GM18909 (cell line): ENCODE data around the gene TMEM201.

Experiments
- ATAC-seq: cut with Tn5 transposase; IDR thresholded peaks from one replicate; pipeline ENCODE4 v1.9.1; 2021; ENCODE audit warnings: mild to moderate bottlenecking; ENCODE audit not compliant: unreplicated experiment, poor library complexity

The TMEM201 gene

GRCh38 chr1:9651565-9652378, 63.1 kb downstream of the TMEM201 start, which contains the start of gene PIK3CD:
TSS of gene PIK3CD (plus strand) at chr1:9651731. CDS start at chr1:9710456, 58,725 bp downstream.
- ATAC-seq, result no peak

GRCh38 chr1:9652379-9653209, 63.9 kb downstream of the TMEM201 start:
- ATAC-seq, result no peak

- ATAC-seq, result no peak
Observed at GRCh38 chr1:9653210-9653490, 64.4 kb downstream of the TMEM201 start.

GRCh38 chr1:9653491-9654050, 64.9 kb downstream of the TMEM201 start:
- no peak for ATAC-seq

GRCh38 chr1:9654051-9654833, 65.5 kb downstream of the TMEM201 start:
- no peak for ATAC-seq

- ATAC-seq, result no peak
Observed at GRCh38 chr1:9654834-9655723, 66.4 kb downstream of the TMEM201 start.

GRCh38 chr1:9655836-9656235, 67.1 kb downstream of the TMEM201 start:
- ATAC-seq, result no peak

GRCh38 chr1:9657521-9658032, 68.9 kb downstream of the TMEM201 start:
- no peak for ATAC-seq

GRCh38 chr1:9658199-9658598, 69.5 kb downstream of the TMEM201 start:
- ATAC-seq, result no peak

- no peak for ATAC-seq
Observed at GRCh38 chr1:9659328-9659727, 70.6 kb downstream of the TMEM201 start.

GRCh38 chr1:9663257-9663656, 74.5 kb downstream of the TMEM201 start:
- ATAC-seq, result no peak
